Subcutaneous abdominal adipose tissue (tissue), 5 donors: ENCODE data around the gene MAB21L3.

ENCODE experiments used
- H3K27ac ChIP-seq: one replicate; pipeline ENCODE4 v1.7.0; 2013; ENCODE audit warnings: low read depth, mild to moderate bottlenecking, inconsistent platforms, low read length, moderate library complexity
- H3K27me3 ChIP-seq, 5 donors: one replicate each; pipeline ENCODE4 v1.7.0; 2013; ENCODE audit warnings: low read length in 5 of 5, inconsistent platforms in 1 of 5; ENCODE audit not compliant: control insufficient read depth in 5 of 5, insufficient read depth in 4 of 5
- H3K36me3 ChIP-seq, 5 donors: one replicate each; pipeline ENCODE4 v1.7.0; 2013; ENCODE audit warnings: low read length in 5 of 5; ENCODE audit not compliant: control insufficient read depth in 5 of 5, insufficient read depth in 5 of 5
- H3K4me1 ChIP-seq, 5 donors: one replicate each; pipeline ENCODE4 v1.7.0; 2013; ENCODE audit warnings: low read length in 5 of 5, mild to moderate bottlenecking in 3 of 5, moderate library complexity in 1 of 5; ENCODE audit not compliant: control insufficient read depth in 5 of 5, insufficient read depth in 5 of 5
- H3K4me3 ChIP-seq, 5 donors: one replicate each; pipeline ENCODE4 v1.7.0; 2013; ENCODE audit warnings: low read length in 5 of 5, low read depth in 1 of 5
- H3K9ac ChIP-seq, 5 donors: one replicate each; pipeline ENCODE4 v1.7.0; 2013; ENCODE audit warnings: low read length in 5 of 5, mild to moderate bottlenecking in 4 of 5, moderate library complexity in 3 of 5
- H3K9me3 ChIP-seq, 5 donors: one replicate each; pipeline ENCODE4 v1.7.0; 2013; ENCODE audit warnings: low read length in 5 of 5; ENCODE audit not compliant: control insufficient read depth in 5 of 5
- donor health status: healthy.
- donor health status: healthy.
- donor health status: healthy.
- donor health status: healthy.
- donor health status: healthy.

MAB21L3 gene

DNA sequence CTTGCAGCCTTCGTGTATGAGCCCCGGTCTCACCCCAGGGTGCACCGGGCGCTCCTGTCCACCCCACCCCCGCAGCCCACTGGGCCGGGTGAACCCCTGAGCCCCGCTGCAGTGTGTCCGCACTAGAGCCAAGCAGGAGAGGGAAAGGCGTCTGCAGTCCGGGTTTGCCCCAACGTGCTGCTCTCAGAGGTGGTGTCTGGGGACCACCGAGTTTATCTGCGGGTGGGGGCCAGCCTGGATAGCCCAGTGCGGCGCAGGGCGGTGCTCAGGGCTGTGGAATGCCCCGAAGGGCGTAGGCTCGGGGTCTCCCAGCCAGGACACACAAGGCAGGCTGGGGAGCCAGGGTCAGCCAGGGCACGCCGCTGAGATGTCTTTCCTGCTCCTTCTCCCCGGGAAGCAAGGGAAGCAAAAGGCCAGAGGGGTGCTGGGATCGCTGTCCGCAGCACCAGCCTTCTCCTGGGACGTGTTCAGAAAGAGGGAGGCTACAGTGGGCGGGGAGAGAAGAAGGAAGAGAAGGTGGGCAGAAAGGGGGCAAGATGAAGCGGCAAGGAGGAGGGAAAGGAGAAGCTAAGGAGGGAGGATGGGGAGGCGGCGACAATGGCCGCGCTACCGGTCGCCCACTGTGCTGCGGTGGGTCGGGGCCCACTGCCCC is 56.6 kb downstream of the MAB21L3 start:
- Histone ChIP-seq H3K27me3 (no peaks in the 10 kb centered on the region), H3K4me3 (peak overlapping the region; percentile 63 to 73 (median 66)), H3K9me3 (no peaks in the 10 kb centered on the region), H3K36me3 (no peaks in the 10 kb centered on the region), H3K27ac (no peak overlapping the region), H3K4me1 (peaks cover 16 to 50% (median 48%) of the 10 kb centered on the region in 5 donors), H3K9ac (peak overlapping the region; percentile 63 to 74 (median 70))

DNA sequence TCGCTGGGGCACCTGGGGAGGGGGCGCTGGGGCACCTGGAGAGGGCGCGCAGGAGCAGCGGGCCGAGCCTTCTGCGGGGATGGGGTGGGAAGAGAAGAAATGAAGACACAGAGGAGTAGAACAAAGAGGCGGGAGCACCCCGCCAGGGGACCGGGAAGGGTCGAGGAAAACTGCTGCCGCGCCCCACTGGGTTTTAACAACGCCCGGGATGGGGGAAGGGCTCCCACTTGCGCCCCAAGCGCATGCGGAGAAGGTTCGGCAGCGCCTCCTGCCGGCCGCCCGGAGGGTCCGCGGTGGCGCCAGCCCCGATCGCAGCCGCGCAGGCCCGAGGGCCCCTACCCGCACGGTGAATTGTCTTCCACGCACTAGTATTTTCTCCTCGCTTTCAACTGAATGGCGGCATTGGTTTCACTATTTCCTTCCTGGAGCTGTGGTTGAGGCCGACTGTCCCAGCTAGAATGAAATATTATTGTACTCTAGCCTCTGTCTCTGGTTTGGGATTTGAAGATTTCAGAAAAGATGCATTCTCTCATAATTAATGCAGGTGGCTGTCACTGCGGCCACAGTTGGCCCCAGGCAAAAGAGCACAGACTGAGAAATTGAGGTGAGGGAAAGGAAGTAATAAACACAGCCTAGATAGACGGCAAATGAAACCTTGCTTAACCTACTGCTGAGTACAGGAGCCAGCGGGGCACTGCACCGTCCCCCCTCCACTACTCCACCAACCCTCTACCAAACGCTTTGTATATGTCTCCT is 57.3 kb downstream of the MAB21L3 start:
- Histone ChIP-seq H3K36me3 (no peaks in the 10 kb centered on the region), H3K4me3 (peak overlapping the region; percentile 36 to 73 (median 65)), H3K9ac (peak overlapping the region in 4 of 5 donors; percentile 64 to 74 (median 71)), H3K27me3 (no peaks in the 10 kb centered on the region), H3K9me3 (no peaks in the 10 kb centered on the region), H3K4me1 (peaks cover 16 to 50% (median 48%) of the 10 kb centered on the region in 5 donors), H3K27ac (no peak overlapping the region)

DNA sequence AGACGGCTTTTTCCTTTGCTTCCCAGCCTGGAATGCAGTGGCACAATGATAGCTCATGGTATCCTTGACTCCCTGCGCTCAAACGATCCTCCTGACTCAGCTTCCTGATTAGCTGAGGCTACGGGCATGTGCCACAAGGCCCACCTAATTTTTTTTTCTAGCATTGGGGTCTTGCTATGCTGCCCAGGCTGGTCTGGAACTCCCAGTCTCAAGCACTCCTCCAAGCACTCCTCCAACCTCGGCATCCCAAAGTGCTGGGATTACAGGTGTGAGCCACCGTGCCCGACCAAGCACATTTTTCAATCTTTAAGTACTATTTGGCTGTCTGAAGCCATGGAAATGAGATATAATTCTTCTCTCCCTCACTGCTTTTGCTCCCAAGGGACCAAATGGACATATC is 58.7 kb downstream of the MAB21L3 start:
- Histone ChIP-seq H3K27ac (no peak overlapping the region), H3K9ac (no peak overlapping the region), H3K4me3 (no peak overlapping the region), H3K9me3 (no peaks in the 10 kb centered on the region), H3K27me3 (no peaks in the 10 kb centered on the region), H3K4me1 (peaks cover 15 to 41% (median 38%) of the 10 kb centered on the region in 5 donors), H3K36me3 (no peaks in the 10 kb centered on the region)

DNA sequence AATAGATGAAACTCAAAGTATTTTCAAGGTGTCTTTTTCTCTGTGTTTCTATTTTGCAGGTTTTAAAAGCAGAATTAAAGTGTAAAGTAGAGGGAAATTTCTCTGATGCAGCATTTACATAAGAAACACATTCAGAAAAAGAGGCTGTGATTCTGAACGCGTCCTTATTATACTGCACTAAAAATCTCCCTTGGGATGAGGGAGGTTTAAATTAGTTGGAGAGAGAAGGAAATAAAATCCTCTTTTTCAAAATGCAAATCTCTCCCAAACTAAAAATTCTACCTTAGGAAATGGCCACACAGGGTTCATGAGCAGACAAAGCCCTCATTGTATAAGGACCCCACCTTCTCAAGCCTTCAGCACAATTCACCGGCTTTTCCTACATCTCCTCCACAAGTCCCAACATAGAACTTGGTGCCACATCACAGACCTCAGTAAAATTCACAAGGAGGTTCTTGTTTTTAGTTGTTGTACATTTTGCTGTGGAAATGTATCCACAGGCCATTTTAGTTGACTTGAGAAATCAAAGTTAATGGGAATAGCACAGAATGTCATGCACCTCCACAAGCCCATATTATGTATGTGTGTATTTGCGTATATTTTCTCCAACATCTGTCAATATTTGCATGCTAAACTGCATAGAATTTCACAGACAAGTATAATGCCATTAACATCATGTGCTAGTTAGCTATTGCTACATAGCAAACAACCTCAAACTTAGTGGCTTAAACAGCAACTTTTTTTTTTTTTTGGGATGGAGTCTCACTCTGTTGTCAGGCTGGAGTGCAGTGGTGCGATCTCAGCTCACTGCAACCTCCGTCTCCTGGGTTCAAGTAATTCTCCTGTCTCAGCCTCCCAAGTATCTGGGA is 59.8 kb downstream of the MAB21L3 start:
- Histone ChIP-seq H3K4me1 (peaks cover 6 to 31% (median 27%) of the 10 kb centered on the region in 5 donors), H3K27ac (no peak overlapping the region), H3K9me3 (no peaks in the 10 kb centered on the region), H3K9ac (no peak overlapping the region), H3K27me3 (no peaks in the 10 kb centered on the region), H3K36me3 (no peaks in the 10 kb centered on the region), H3K4me3 (no peak overlapping the region)

DNA sequence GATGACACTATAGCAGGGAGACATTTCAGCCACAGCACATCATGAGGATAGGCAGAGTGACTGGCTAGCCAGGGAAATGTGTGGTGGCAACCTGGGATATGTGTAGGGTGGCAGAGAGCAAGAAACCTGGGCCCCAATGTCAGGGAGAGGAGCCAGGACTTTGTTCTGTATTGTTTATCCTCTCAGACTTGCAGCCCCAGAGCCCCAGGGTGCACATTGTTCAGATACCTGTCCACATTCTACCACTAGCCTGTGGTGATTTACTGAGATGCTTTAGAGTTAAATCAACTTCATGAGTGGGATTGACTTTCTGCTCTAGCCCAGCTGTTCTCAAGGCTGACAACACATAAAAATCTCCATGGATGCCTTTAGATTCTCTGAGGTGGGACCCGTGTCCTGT is 61.5 kb downstream of the MAB21L3 start:
- no peak overlapping the region for H3K9ac ChIP-seq
- no peaks in the 10 kb centered on the region for H3K9me3 ChIP-seq
- no peaks in the 10 kb centered on the region for H3K27me3 ChIP-seq
- no peak overlapping the region for H3K4me3 ChIP-seq
- no peaks in the 10 kb centered on the region for H3K36me3 ChIP-seq
- H3K4me1 ChIP-seq = peaks cover 0 to 14% (median 13%) of the 10 kb centered on the region in 5 donors
- no peak overlapping the region for H3K27ac ChIP-seq

DNA sequence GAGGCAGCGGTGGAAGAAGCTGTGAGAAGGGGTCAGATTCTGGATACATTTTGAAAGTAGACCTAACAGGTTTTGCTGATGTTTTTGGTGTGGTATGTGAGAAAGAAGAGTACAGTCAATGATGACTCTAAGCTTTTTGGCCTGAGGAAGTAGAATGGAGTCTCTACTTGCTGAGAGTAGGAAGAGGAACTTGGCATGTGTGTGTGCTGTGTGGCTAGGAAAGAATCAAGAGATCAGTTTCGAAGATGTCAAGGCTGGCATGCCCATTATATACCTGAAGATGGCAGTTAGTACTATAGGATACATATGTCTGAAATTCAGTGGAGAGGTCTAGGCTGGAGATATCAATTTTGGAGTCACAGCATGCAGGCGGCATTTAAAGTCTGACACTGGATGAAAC is 64.4 kb downstream of the MAB21L3 start:
- Histone ChIP-seq H3K4me3 (no peak overlapping the region), H3K27me3 (no peaks in the 10 kb centered on the region), H3K4me1 (no peaks in the 10 kb centered on the region), H3K36me3 (no peaks in the 10 kb centered on the region), H3K27ac (no peak overlapping the region), H3K9me3 (no peaks in the 10 kb centered on the region), H3K9ac (no peak overlapping the region)

DNA sequence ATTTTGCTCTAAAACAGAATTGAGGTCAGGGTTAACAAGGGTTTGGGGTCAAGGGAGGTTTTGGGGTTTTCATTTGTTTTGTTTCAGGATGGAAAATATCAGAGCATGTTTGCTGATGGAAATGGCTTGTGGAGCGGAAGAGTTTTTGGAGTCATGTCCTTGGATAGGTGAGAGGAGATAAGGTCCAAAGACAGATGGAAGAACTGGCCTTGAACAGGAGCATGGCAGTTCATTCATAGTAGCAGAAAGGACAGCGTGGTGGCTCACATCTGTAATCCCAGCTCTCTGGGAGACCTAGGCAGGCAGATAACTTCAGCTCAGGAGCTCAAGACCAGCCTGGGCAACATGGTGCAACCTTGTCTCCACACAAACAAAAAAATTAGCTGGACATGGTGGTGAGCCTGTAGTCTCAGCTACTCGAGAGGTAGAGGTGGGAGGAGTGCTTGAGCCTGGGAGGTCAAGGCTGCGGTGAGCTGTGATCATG is 65.1 kb downstream of the MAB21L3 start:
- no peaks in the 10 kb centered on the region for H3K36me3 ChIP-seq
- no peaks in the 10 kb centered on the region for H3K27me3 ChIP-seq
- no peaks in the 10 kb centered on the region for H3K9me3 ChIP-seq
- H3K4me1 ChIP-seq = no peaks in the 10 kb centered on the region
- H3K27ac ChIP-seq = no peak overlapping the region
- no peak overlapping the region for H3K4me3 ChIP-seq
- no peak overlapping the region for H3K9ac ChIP-seq

DNA sequence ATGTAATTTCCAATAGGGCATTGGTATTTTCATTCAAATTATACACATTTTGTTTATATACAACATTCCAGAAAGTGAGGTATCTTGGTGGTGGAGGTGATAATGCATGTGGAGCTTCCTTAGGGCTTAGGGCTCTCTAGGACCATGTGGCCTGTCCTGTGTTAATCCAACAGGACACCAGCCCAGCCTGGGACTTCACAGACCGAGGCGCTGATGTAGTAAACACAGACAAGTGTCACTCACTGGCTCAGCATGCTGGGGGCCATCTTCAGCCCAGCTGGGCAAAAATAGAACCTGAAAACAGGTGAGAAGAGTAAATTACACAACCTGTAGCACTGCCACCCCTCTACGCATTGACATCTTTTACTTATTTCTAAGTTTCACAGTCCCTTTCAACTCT is 66.7 kb downstream of the MAB21L3 start:
- H3K4me3 ChIP-seq = no peak overlapping the region
- H3K27ac ChIP-seq = no peak overlapping the region
- H3K36me3 ChIP-seq = no peaks in the 10 kb centered on the region
- no peaks in the 10 kb centered on the region for H3K9me3 ChIP-seq
- peaks cover 0 to 8% (median 0%) of the 10 kb centered on the region in 5 donors for H3K4me1 ChIP-seq
- no peak overlapping the region for H3K9ac ChIP-seq
- no peaks in the 10 kb centered on the region for H3K27me3 ChIP-seq

DNA sequence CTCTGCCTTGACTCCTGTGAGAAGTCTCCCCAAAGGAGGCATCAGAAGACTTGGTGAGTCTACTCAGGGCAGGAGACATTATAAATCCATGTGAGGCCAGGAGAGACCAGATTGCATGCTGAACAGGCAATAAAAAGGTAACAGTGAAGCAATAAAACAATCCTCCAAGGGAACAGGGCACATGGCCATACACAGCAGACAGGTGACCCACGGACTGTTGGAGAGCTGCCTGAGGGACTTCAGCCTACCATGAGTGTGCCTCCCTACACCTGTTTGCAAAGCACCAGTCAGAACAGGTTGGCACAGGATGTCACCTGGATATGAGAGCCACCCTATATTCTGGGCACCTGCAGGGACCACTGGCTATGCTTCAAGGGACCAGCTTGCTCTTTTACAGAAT is 67.6 kb downstream of the MAB21L3 start:
- Histone ChIP-seq H3K4me3 (no peak overlapping the region), H3K9ac (no peak overlapping the region), H3K27me3 (peaks cover 0 to 6% (median 0%) of the 10 kb centered on the region in 5 donors), H3K4me1 (peaks cover 0 to 8% (median 0%) of the 10 kb centered on the region in 5 donors), H3K9me3 (no peaks in the 10 kb centered on the region), H3K36me3 (no peaks in the 10 kb centered on the region), H3K27ac (no peak overlapping the region)
